ENCODE data around the gene GUCY2D.

Gene GUCY2D

GRCh38 chr17:8048236-8048635 lies 45.8 kb downstream of the GUCY2D start:
- Histone ChIP-seq H3K27ac (no peak overlapping the region), H3K27me3 (ENCODE audit: insufficient read depth, low read depth, severe bottlenecking) (no peaks in the 10 kb centered on the region), H3K36me3 (no peaks in the 10 kb centered on the region), H3K4me3 (ENCODE audit: low read depth, low read length) (no peak overlapping the region), H3K9me3 (ENCODE audit: severe bottlenecking) (no peaks in the 10 kb centered on the region)
- DNase-seq: no peak
- no peak for TF ChIP-seq CTCF (IDR thresholded peaks at IDR 0.05; ENCODE audit: low read depth, low read length)

- no peak for TF ChIP-seq CTCF (IDR thresholded peaks at IDR 0.05; ENCODE audit: low read depth, low read length)
- H3K36me3 ChIP-seq: no peaks in the 10 kb centered on the region
- no peak overlapping the region for H3K4me3 ChIP-seq (ENCODE audit: low read depth, low read length)
- no peak overlapping the region for H3K27ac ChIP-seq
- no peaks in the 10 kb centered on the region for H3K9me3 ChIP-seq (ENCODE audit: severe bottlenecking)
- H3K27me3 ChIP-seq (ENCODE audit: insufficient read depth, low read depth, severe bottlenecking): no peaks in the 10 kb centered on the region
- DNase-seq: no peak
Measured at GRCh38 chr17:8048736-8049135, 46.3 kb downstream of the GUCY2D start.

GRCh38 chr17:8051831-8052230 lies 49.4 kb downstream of the GUCY2D start:
- TF ChIP-seq CTCF (IDR thresholded peaks at IDR 0.05; ENCODE audit: low read depth, low read length): no peak
- no peaks in the 10 kb centered on the region for H3K36me3 ChIP-seq
- no peak overlapping the region for H3K4me3 ChIP-seq (ENCODE audit: low read depth, low read length)
- no peak for DNase-seq
- no peaks in the 10 kb centered on the region for H3K9me3 ChIP-seq (ENCODE audit: severe bottlenecking)
- H3K27ac ChIP-seq: no peak overlapping the region
- no peaks in the 10 kb centered on the region for H3K27me3 ChIP-seq (ENCODE audit: insufficient read depth, low read depth, severe bottlenecking)

GRCh38 chr17:8052256-8053252 lies 50.1 kb downstream of the GUCY2D start:
- H3K27ac ChIP-seq: no peak overlapping the region
- DNase-seq: no peak
- H3K27me3 ChIP-seq (ENCODE audit: insufficient read depth, low read depth, severe bottlenecking): no peaks in the 10 kb centered on the region

GRCh38 chr17:8053600-8053999 lies 51.2 kb downstream of the GUCY2D start:
- H3K36me3 ChIP-seq: no peaks in the 10 kb centered on the region
- H3K27ac ChIP-seq: no peak overlapping the region
- no peak for DNase-seq
- no peak for TF ChIP-seq CTCF (IDR thresholded peaks at IDR 0.05; ENCODE audit: low read depth, low read length)
- H3K27me3 ChIP-seq (ENCODE audit: insufficient read depth, low read depth, severe bottlenecking): no peaks in the 10 kb centered on the region
- H3K9me3 ChIP-seq (ENCODE audit: severe bottlenecking): no peaks in the 10 kb centered on the region
- H3K4me3 ChIP-seq (ENCODE audit: low read depth, low read length): no peak overlapping the region

More at GRCh38 chr17:8052256-8053252, 50.1 kb downstream of the GUCY2D start:
- TF ChIP-seq CTCF (IDR thresholded peaks at IDR 0.05; ENCODE audit: low read depth, low read length): no peak
- H3K36me3 ChIP-seq: no peaks in the 10 kb centered on the region
- no peak overlapping the region for H3K4me3 ChIP-seq (ENCODE audit: low read depth, low read length)
- H3K9me3 ChIP-seq (ENCODE audit: severe bottlenecking): no peaks in the 10 kb centered on the region
